ENCODE results near the gene INTS13.
"Not testable (repeated sequence)": the region's sequence is repeated elsewhere in the genome, so short reads cannot be mapped to it uniquely, and the experiment has no call there.

Gene INTS13

GRCh38 chr12:26869104-26869494 lies 68.7 kb downstream of the INTS13 start:
- no peak for DNase-seq

- no peak for DNase-seq
Observed at GRCh38 chr12:26868447-26869103, 69.2 kb downstream of the INTS13 start.

- no peak for DNase-seq
Observed at GRCh38 chr12:26867080-26867479, 70.7 kb downstream of the INTS13 start.

GRCh38 chr12:26863515-26863914 lies 74.3 kb downstream of the INTS13 start:
- DNase-seq = no peak

- not testable (repeated sequence) for DNase-seq
Observed at GRCh38 chr12:26862787-26863186, 75.0 kb downstream of the INTS13 start.

GRCh38 chr12:26861690-26862089 lies 76.1 kb downstream of the INTS13 start:
- DNase-seq = no peak

- no peak for DNase-seq
Observed at GRCh38 chr12:26857465-26858176, 80.2 kb downstream of the INTS13 start.

GRCh38 chr12:26855337-26855736 lies 82.4 kb downstream of the INTS13 start:
- DNase-seq = no peak

Measured in stimulated activated CD4-positive, alpha-beta T cell treated with anti-CD3 and anti-CD28 coated beads, Interleukin-1b, Interleukin-23, amount 100 ng/mL, for 48 hours (primary cell).